Omental fat pad (tissue), 4 donors: ENCODE data around the gene NPM1. TPM values are rescaled to one million over a fixed set of nuclear protein-coding genes. Genes with fewer than 3 reads are reported as not detected.
"Not testable (repeated sequence)": the region's sequence is repeated elsewhere in the genome, so short reads cannot be mapped to it uniquely, and the experiment has no call there.

Experiments used
- ATAC-seq: fragments of 150-250 bp; one replicate; pipeline ENCODE4 v1.9.1; 2016; ENCODE audit warnings: mild to moderate bottlenecking, moderate library complexity; ENCODE audit not compliant: low FRiP score
- DNase-seq: peaks from one replicate; pipeline ENCODE4 v3.0.0-alpha.2; 2019; ENCODE audit warnings: low spot score
- CTCF ChIP-seq, 3 donors: fragments of 450-650 bp; IDR thresholded peaks; one replicate each; pipeline ENCODE4 v1.5.1; 2016 to 2017; ENCODE audit warnings: antibody characterized with exemption in 3 of 3, mild to moderate bottlenecking in 3 of 3, moderate library complexity in 2 of 3
- total RNA-seq, 4 donors: library from RNA; depleted of rRNA; stranded (reverse); fragments of >200 nt; gene quantifications; one replicate each; pipeline ENCODE4 v1.1.0, GENCODE V29; 2016

The NPM1 gene
- total RNA-seq, 4 donors from 2014 or later = 384 to 931 (median 640) TPM

- TF ChIP-seq CTCF (IDR thresholded peaks at IDR 0.05) = no peak
- DNase-seq (no peak), ATAC-seq (no peak)
Observed at GRCh38 chr5:171355302-171355724, 32.3 kb upstream of the NPM1 start.

GRCh38 chr5:171357843-171358242, 29.8 kb upstream of the NPM1 start:
- DNase-seq = no peak
- TF ChIP-seq CTCF (IDR thresholded peaks at IDR 0.05) = no peak
- no peak for ATAC-seq

- DNase-seq, ATAC-seq: not testable (repeated sequence)
Observed at GRCh38 chr5:171361151-171361550, 26.5 kb upstream of the NPM1 start.

- not testable (repeated sequence) for DNase-seq, ATAC-seq
Observed at GRCh38 chr5:171363249-171363648, 24.4 kb upstream of the NPM1 start.

- DNase-seq = no peak
- no peak for ATAC-seq
- TF ChIP-seq CTCF (IDR thresholded peaks at IDR 0.05) = no peak
Observed at GRCh38 chr5:171363846-171364245, 23.8 kb upstream of the NPM1 start.

- no peak for TF ChIP-seq CTCF (IDR thresholded peaks at IDR 0.05)
- DNase-seq (no peak), ATAC-seq (no peak)
Observed at GRCh38 chr5:171365351-171365750, 22.3 kb upstream of the NPM1 start.

- DNase-seq (no peak), ATAC-seq (no peak)
- no peak for TF ChIP-seq CTCF (IDR thresholded peaks at IDR 0.05)
Observed at GRCh38 chr5:171366645-171367044, 21.0 kb upstream of the NPM1 start.

- DNase-seq (no peak), ATAC-seq (no peak)
- no peak for TF ChIP-seq CTCF (IDR thresholded peaks at IDR 0.05)
Observed at GRCh38 chr5:171367424-171368370, 20.0 kb upstream of the NPM1 start.
